Neuronal stem cell (in vitro differentiated cells): ENCODE results near the gene FBXO17.
"Not testable (repeated sequence)": the region's sequence is repeated elsewhere in the genome, so short reads cannot be mapped to it uniquely, and the experiment has no call there.

Experiments used
- DNase-seq: peaks from one replicate; pipeline ENCODE4 v3.0.0-alpha.2; 2013; ENCODE audit warnings: low spot score
- H2AFZ ChIP-seq: one replicate; pipeline ENCODE4 v1.6.1; 2013; ENCODE audit warnings: mild to moderate bottlenecking, low read length, inconsistent platforms
- H2AK5ac ChIP-seq: 2 replicates; pipeline ENCODE4 v1.6.1; 2013; ENCODE audit warnings: low read depth, mild to moderate bottlenecking, inconsistent platforms, low read length, moderate library complexity, mixed read lengths
- H2BK120ac ChIP-seq: 2 replicates; pipeline ENCODE4 v1.6.1; 2013; ENCODE audit warnings: low read depth, mild to moderate bottlenecking, inconsistent platforms, low read length, moderate library complexity, mixed read lengths
- H2BK12ac ChIP-seq: one replicate; pipeline ENCODE4 v1.6.1; 2013; ENCODE audit warnings: low read length, inconsistent platforms
- H2BK15ac ChIP-seq: 2 replicates; pipeline ENCODE4 v1.6.1; 2013; ENCODE audit warnings: mild to moderate bottlenecking, low read length, inconsistent platforms, mixed read lengths
- H2BK5ac ChIP-seq: one replicate; pipeline ENCODE4 v1.6.1; 2013; ENCODE audit warnings: inconsistent platforms, mild to moderate bottlenecking, low read length, moderate library complexity
- H3K14ac ChIP-seq: one replicate; pipeline ENCODE4 v1.6.1; 2013; ENCODE audit warnings: low read length, inconsistent platforms
- H3K18ac ChIP-seq: 2 replicates; pipeline ENCODE4 v1.6.1; 2013; ENCODE audit warnings: low read length, inconsistent platforms
- H3K23ac ChIP-seq: 2 replicates; pipeline ENCODE4 v1.6.1; 2013; ENCODE audit warnings: low read depth, mild to moderate bottlenecking, mixed read lengths, low read length, inconsistent platforms; ENCODE audit not compliant: poor library complexity
- H3K27ac ChIP-seq: replicated peaks from 3 replicates; pipeline ENCODE4 v1.5.1; 2013; ENCODE audit warnings: low read length, inconsistent platforms
- H3K27me3 ChIP-seq, 3 experiments: 2 replicates each; pipeline ENCODE4 v1.6.1; 2013; ENCODE audit warnings: low read length in 3 of 3, mild to moderate bottlenecking in 2 of 3, inconsistent platforms in 1 of 3, low read depth in 1 of 3, mixed read lengths in 1 of 3, moderate library complexity in 1 of 3; ENCODE audit not compliant: control insufficient read depth in 3 of 3, insufficient read depth in 3 of 3
- H3K36me3 ChIP-seq, 2 donors: replicated peaks in 1 of 2; 2 replicates each; pipeline ENCODE4 v1.6.1; 2013; ENCODE audit warnings: low read length in 2 of 2; ENCODE audit not compliant: control insufficient read depth in 2 of 2, insufficient read depth in 2 of 2
- H3K4ac ChIP-seq: 2 replicates; pipeline ENCODE4 v1.6.1; 2013; ENCODE audit warnings: inconsistent platforms, mild to moderate bottlenecking, low read length, moderate library complexity
- H3K4me1 ChIP-seq, 2 donors: 1 replicate in 1 of 2; 2 replicates in 1 of 2; pipeline ENCODE4 v1.6.1; 2013; ENCODE audit warnings: low read length in 2 of 2, low read depth in 1 of 2; ENCODE audit not compliant: control insufficient read depth in 2 of 2, insufficient read depth in 1 of 2
- H3K4me2 ChIP-seq: one replicate; pipeline ENCODE4 v1.6.1; 2013; ENCODE audit warnings: mild to moderate bottlenecking, low read length, inconsistent platforms; ENCODE audit not compliant: insufficient read depth, poor library complexity, severe bottlenecking
- H3K4me3 ChIP-seq, 2 donors: 2 replicates each; pipeline ENCODE4 v1.5.1; 2013; ENCODE audit warnings: low read length in 2 of 2, mild to moderate bottlenecking in 2 of 2, inconsistent platforms in 1 of 2, moderate library complexity in 1 of 2
- H3K79me1 ChIP-seq: one replicate; pipeline ENCODE4 v1.6.1; 2013; ENCODE audit warnings: low read depth, mild to moderate bottlenecking, inconsistent platforms, low read length, moderate library complexity
- H3K9ac ChIP-seq: one replicate; pipeline ENCODE4 v1.6.1; 2013; ENCODE audit warnings: mild to moderate bottlenecking, low read depth, low read length, inconsistent platforms; ENCODE audit not compliant: poor library complexity
- H3K9me3 ChIP-seq, 2 donors: replicated peaks in 1 of 2; 2 replicates each; pipeline versions ENCODE3 to v1.6.1; 2013; ENCODE audit warnings: low read length in 2 of 2, mild to moderate bottlenecking in 2 of 2, inconsistent platforms in 1 of 2, low read depth in 1 of 2, mixed read lengths in 1 of 2, moderate library complexity in 1 of 2; ENCODE audit not compliant: control insufficient read depth in 2 of 2, insufficient read depth in 1 of 2
- H4K8ac ChIP-seq: one replicate; pipeline ENCODE4 v1.6.1; 2013; ENCODE audit warnings: low read depth, mild to moderate bottlenecking, inconsistent platforms, low read length, moderate library complexity
- H4K91ac ChIP-seq: one replicate; pipeline ENCODE4 v1.6.1; 2013; ENCODE audit warnings: low read length, low read depth, mild to moderate bottlenecking, inconsistent platforms; ENCODE audit not compliant: poor library complexity
- WGBS, 2 donors: extraction: QIAGEN DNeasy Blood & Tissue Kit; methylation state at CpG; one replicate each; pipeline ENCODE4 v1.1.7; 2013; ENCODE audit warnings: missing lambda C conversion rate in 2 of 2, mixed read lengths in 1 of 2; ENCODE audit not compliant: insufficient read length in 2 of 2, insufficient replicate concordance in 1 of 2; ENCODE audit errors: extremely low coverage in 2 of 2; 5-methylcytosine and 5-hydroxymethylcytosine counted together

The FBXO17 gene

GRCh38 chr19:38941466-38941865 is 34.1 kb downstream of the FBXO17 start:
- not testable (repeated sequence) for H3K27ac ChIP-seq, H3K4me3 ChIP-seq, H3K27me3 ChIP-seq, H2BK5ac ChIP-seq, DNase-seq, H2AK5ac ChIP-seq, H4K8ac ChIP-seq, H3K36me3 ChIP-seq, H3K79me1 ChIP-seq, H3K9ac ChIP-seq, H4K91ac ChIP-seq, H3K23ac ChIP-seq, H2AFZ ChIP-seq, H2BK12ac ChIP-seq, H3K9me3 ChIP-seq, H3K18ac ChIP-seq, H2BK120ac ChIP-seq, H2BK15ac ChIP-seq, H3K4me1 ChIP-seq, H3K4me2 ChIP-seq, H3K14ac ChIP-seq, H3K4ac ChIP-seq
- no CpG with 5 or more reads among the region's 5 CpGs for WGBS, 2 donors

DNA sequence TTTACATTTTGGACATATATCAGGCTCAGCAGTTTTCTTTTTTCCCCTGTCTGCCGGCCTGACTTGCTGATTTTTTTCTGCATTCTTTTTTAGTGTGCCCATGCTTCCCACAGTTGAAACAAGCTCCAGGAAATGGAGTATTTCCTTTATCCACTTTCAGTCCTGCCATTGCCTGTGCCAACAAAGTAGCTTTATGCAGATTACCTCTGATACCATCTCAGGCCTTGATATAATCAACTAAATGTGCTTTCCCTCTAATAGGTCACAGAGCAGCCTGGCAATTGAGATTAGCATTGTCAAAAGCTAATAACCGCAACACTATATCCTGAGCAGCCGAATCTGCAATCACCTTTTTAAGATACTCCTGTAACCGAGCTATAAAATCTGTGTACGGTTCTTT is 35.6 kb downstream of the FBXO17 start:
- Histone ChIP-seq H2BK120ac (no peak overlapping the region), H3K4ac (no peak overlapping the region), H3K4me3 (no peak overlapping the region), H3K18ac (no peak overlapping the region), H2AK5ac (no peak overlapping the region), H3K79me1 (peaks cover 2% of the 10 kb centered on the region), H3K9me3 (peaks cover under 1 to 4% of the 10 kb centered on the region in 2 donors), H3K14ac (no peak overlapping the region), H3K27me3 (no peaks in the 10 kb centered on the region), H4K91ac (no peak overlapping the region), H3K4me2 (no peak overlapping the region), H3K4me1 (no peaks in the 10 kb centered on the region), H3K9ac (no peak overlapping the region), H3K36me3 (peaks cover 0 to 2% of the 10 kb centered on the region in 2 donors), H4K8ac (no peak overlapping the region), H2AFZ (no peak overlapping the region), H2BK15ac (no peak overlapping the region), H3K27ac (no peak overlapping the region), H3K23ac (no peak overlapping the region), H2BK12ac (no peak overlapping the region), H2BK5ac (no peak overlapping the region)
- DNase-seq, result no peak
- WGBS, 2 donors, result no CpG with 5 or more reads among the region's 5 CpGs

DNA sequence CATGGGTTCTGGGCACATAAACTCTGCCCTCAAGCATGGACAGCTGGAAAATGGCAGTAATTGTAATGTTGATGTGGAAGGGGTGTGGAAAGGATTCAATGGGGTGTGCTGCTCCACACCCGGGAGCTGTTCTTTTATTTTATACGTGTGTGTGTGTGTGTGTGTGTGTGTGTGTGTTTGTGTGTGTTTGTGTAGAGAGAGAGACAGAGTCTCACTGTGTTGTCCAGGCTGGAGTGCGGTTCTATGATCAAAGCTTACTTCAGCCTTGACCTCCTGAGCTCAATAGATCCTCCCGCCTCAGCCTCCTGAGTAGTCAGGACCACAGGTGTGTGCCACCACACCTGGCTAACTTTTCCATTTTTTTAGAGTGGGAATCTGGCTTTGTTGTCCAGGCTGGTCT is 42.0 kb downstream of the FBXO17 start:
- Histone ChIP-seq H4K91ac (no peak overlapping the region), H3K27ac (no peak overlapping the region), H3K4me3 (no peak overlapping the region), H3K79me1 (peaks cover 7% of the 10 kb centered on the region), H3K36me3 (peaks cover 10 to 33% of the 10 kb centered on the region in 2 donors), H3K4me2 (no peak overlapping the region), H3K9me3 (peaks cover 8 to 9% of the 10 kb centered on the region in 2 donors), H3K23ac (no peak overlapping the region), H3K14ac (no peak overlapping the region), H2BK120ac (no peak overlapping the region), H3K18ac (no peak overlapping the region), H3K9ac (no peak overlapping the region), H4K8ac (no peak overlapping the region), H3K4me1 (peaks cover 2 to 6% of the 10 kb centered on the region in 2 donors), H2BK12ac (no peak overlapping the region), H2AFZ (no peak overlapping the region), H3K4ac (no peak overlapping the region), H3K27me3 (no peaks in the 10 kb centered on the region), H2BK15ac (no peak overlapping the region), H2AK5ac (no peak overlapping the region), H2BK5ac (no peak overlapping the region)
- no peak for DNase-seq
- no CpG with 5 or more reads among the region's 4 CpGs for WGBS, 2 donors

DNA sequence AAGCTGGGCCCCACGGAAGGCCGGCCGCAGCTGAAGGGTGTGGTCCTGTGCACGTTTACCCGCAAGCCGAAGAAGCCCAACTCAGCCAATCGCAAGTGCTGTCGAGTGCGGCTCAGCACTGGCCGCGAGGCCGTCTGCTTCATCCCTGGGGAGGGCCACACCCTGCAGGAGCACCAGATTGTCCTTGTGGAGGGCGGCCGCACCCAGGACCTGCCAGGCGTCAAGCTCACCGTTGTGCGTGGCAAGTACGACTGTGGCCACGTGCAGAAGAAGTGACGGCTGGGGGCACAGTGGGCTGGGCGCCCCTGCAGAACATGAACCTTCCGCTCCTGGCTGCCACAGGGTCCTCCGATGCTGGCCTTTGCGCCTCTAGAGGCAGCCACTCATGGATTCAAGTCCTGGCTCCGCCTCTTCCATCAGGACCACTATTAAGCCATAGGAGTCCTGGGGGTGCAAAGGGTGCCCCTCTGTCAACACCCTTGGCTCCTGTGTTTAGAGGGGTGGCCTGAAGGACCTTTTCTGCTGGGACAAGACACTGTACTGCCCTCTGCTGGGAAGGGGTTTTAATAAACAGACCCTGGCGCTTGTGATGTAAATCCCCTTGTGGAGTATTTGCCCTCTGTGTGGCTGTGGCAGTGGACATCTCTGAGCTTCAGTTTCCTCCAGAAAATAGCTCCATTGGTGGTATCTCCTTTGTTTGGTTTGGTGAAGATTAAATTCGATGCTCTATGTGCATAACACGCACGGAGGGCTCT is 42.9 kb downstream of the FBXO17 start:
- H3K27me3 ChIP-seq, result no peaks in the 10 kb centered on the region
- no peak overlapping the region for H2BK15ac ChIP-seq
- no peak overlapping the region for H4K8ac ChIP-seq
- H2AK5ac ChIP-seq, result peak overlapping the region; percentile 58
- H3K36me3 ChIP-seq, result peaks cover 10 to 39% of the 10 kb centered on the region in 2 donors
- no peak overlapping the region for H3K27ac ChIP-seq
- peak overlapping the region; percentile 3 for H3K9ac ChIP-seq
- no peak overlapping the region for H2BK5ac ChIP-seq
- peak overlapping the region in 1 of 2 donors; percentile 23 for H3K4me3 ChIP-seq
- peak overlapping the region; percentile 35 for H3K18ac ChIP-seq
- peaks cover 7% of the 10 kb centered on the region for H3K79me1 ChIP-seq
- no peak for DNase-seq
- no CpG with 5 or more reads among the region's 29 CpGs for WGBS, 2 donors
- no peak overlapping the region for H2BK120ac ChIP-seq
- peak overlapping the region; percentile 20 for H3K23ac ChIP-seq
- no peak overlapping the region for H3K14ac ChIP-seq
- H2BK12ac ChIP-seq, result no peak overlapping the region
- peaks cover 8 to 9% of the 10 kb centered on the region in 2 donors for H3K9me3 ChIP-seq
- H3K4me2 ChIP-seq, result no peak overlapping the region
- no peak overlapping the region for H3K4ac ChIP-seq
- H3K4me1 ChIP-seq, result peaks cover 2 to 6% of the 10 kb centered on the region in 2 donors
- H2AFZ ChIP-seq, result no peak overlapping the region
- no peak overlapping the region for H4K91ac ChIP-seq
